Esophagus squamous epithelium (tissue), 5 donors: ENCODE results near the gene PDE6B. TPM values are rescaled to one million over a fixed set of nuclear protein-coding genes. Genes with fewer than 3 reads are reported as not detected.

Source experiments
- DNase-seq: peaks from one replicate; lab custom pipeline; 2025; lab: John Stamatoyannopoulos, UW
- H3K27ac ChIP-seq, 4 donors: fragments of 200-600 bp; sonication (generic); one replicate each; pipeline ENCODE4 v1.5.1; 2016 to 2019; ENCODE audit warnings: mild to moderate bottlenecking in 1 of 4
- H3K27me3 ChIP-seq, 4 donors: fragments of 200-600 bp; sonication (generic); 1 replicate in 3 of 4; 2 replicates in 1 of 4; pipeline versions ENCODE4 v1.5.1 to v1.6.0; 2017 to 2021; ENCODE audit warnings: antibody characterized with exemption in 1 of 4
- H3K36me3 ChIP-seq, 3 donors: fragments of 200-600 bp; sonication (generic); one replicate each; pipeline ENCODE4 v1.5.1; 2016 to 2019
- H3K4me1 ChIP-seq, 3 donors: fragments of 200-600 bp; sonication (generic); one replicate each; pipeline ENCODE4 v1.5.1; 2017 to 2019
- H3K4me3 ChIP-seq, 4 donors: fragments of 200-600 bp; sonication (generic); 1 replicate in 3 of 4; 2 replicates in 1 of 4; pipeline ENCODE4 v1.5.1; 2016 to 2019; ENCODE audit warnings: mild to moderate bottlenecking in 2 of 4, moderate library complexity in 1 of 4
- H3K9me3 ChIP-seq, 3 donors: fragments of 200-600 bp; sonication (generic); one replicate each; pipeline ENCODE4 v1.5.1; 2016 to 2019
- POLR2A ChIP-seq, 4 donors: fragments of 450-650 bp; IDR thresholded peaks; one replicate each; pipeline ENCODE4 v1.6.1; 2017; ENCODE audit warnings: antibody characterized with exemption in 4 of 4, mild to moderate bottlenecking in 4 of 4, moderate library complexity in 3 of 4
- WGBS, 2 donors: methylation state at CpG; one replicate each; pipeline ENCODE4 v1.1.5; 2018; 5-methylcytosine and 5-hydroxymethylcytosine counted together
- intact Hi-C: fragments of 100-400 bp; cut with DNase I; formaldehyde crosslinking; loops from one replicate; pipeline ENCODE4 v1.15.0; 2022
- total RNA-seq, 4 donors: library from RNA; depleted of rRNA; stranded (reverse); fragments of >200 nt; gene quantifications; one replicate each; pipeline ENCODE4 v1.1.0, GENCODE V29; 2016
- TF ChIP-seq, protein P1 (sequence below), 6 experiments: fragments of 450-650 bp in 4 of 6; fragments of 200-600 bp in 2 of 6; sonication (generic) in 2 of 6; IDR thresholded peaks; one replicate each; pipeline ENCODE4 v1.5.1; 2016 to 2019; ENCODE audit warnings: antibody characterized with exemption in 6 of 6, mild to moderate bottlenecking in 4 of 6, moderate library complexity in 4 of 6
- donor health status: DM: yes; HTN: yes; CAD: no.

PDE6B gene
- total RNA-seq, 4 donors from 2014 or later: 0.19 to 4.4 (median 1.7) TPM

DNA sequence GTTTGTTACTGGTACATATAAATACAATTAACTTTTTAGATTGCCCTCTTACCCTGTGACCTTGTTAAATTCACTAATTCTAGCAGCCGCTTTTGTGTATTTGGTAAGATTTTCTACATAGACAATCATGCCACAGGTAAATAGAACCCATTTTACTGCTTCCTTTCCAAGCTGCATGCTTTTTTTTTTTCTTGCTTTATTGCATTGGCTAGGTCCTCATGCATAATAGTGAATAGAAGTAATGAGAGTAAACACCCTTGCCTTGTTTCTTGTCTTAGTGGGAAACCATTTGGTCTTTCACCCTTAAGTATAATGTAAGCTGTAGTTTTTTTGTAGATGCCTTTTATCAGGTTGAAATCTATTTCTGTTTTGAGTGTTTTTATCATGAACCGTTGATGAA lies 41.6 kb upstream of the PDE6B start:
- TF ChIP-seq, protein P1, sequence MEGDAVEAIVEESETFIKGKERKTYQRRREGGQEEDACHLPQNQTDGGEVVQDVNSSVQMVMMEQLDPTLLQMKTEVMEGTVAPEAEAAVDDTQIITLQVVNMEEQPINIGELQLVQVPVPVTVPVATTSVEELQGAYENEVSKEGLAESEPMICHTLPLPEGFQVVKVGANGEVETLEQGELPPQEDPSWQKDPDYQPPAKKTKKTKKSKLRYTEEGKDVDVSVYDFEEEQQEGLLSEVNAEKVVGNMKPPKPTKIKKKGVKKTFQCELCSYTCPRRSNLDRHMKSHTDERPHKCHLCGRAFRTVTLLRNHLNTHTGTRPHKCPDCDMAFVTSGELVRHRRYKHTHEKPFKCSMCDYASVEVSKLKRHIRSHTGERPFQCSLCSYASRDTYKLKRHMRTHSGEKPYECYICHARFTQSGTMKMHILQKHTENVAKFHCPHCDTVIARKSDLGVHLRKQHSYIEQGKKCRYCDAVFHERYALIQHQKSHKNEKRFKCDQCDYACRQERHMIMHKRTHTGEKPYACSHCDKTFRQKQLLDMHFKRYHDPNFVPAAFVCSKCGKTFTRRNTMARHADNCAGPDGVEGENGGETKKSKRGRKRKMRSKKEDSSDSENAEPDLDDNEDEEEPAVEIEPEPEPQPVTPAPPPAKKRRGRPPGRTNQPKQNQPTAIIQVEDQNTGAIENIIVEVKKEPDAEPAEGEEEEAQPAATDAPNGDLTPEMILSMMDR (IDR thresholded peaks at IDR 0.05): no peak
- no peak for TF ChIP-seq POLR2A (IDR thresholded peaks at IDR 0.05)
- Histone ChIP-seq H3K9me3 (peaks cover 0 to 16% (median 3%) of the 10 kb centered on the region in 3 donors), H3K27ac (no peak overlapping the region), H3K27me3 (peaks cover 0 to 56% (median 2%) of the 10 kb centered on the region in 4 donors), H3K4me3 (no peak overlapping the region), H3K36me3 (no peaks in the 10 kb centered on the region), H3K4me1 (no peaks in the 10 kb centered on the region)
- intact Hi-C loops: no loop called here
- 79 to 93% methylated on average over 2 of the region's 2 CpGs for WGBS, 2 donors
- DNase-seq: no peak

DNA sequence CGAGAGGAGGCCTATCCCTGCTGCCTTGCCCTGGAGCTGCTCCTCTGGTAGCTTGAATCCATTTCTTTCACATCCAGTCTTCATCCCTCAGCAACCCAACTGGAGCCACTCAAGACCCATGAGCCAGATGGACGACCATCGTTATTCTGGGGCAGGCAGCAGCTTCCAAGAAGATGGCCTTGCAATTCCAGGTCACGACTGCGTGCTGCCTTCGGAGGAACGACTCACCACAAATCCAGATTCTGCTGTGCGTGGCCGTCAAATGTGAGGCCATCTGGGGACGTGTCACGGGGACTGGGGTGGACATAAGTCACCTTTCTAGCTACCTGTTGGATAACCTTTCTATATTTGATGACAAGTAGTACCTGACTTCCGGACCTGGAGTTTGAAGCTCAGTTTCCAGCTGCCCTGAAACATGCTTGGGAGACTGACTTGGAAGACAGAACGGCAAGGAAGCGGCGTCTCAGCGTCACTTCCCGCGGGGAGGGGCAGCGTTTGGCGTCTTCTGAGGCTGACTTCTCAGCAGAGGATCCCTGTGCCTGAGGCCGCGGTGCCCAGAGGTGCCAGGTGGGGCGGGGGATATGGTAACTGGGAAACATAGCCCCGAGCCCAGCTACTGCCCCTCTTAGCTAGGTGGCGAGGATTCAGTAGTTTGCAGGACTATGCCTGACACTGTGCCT lies 37.6 kb upstream of the PDE6B start:
- DNase-seq: no peak
- no peak for TF ChIP-seq POLR2A (IDR thresholded peaks at IDR 0.05)
- TF ChIP-seq, protein P1 (IDR thresholded peaks at IDR 0.05): no peak
- WGBS, 2 donors: 82 to 88% methylated on average over 12 to 16 of the region's 25 CpGs
- Histone ChIP-seq H3K27ac (no peak overlapping the region), H3K9me3 (peaks cover 0 to 15% (median 3%) of the 10 kb centered on the region in 3 donors), H3K27me3 (peaks cover 0 to 29% (median 0%) of the 10 kb centered on the region in 4 donors), H3K36me3 (no peaks in the 10 kb centered on the region), H3K4me1 (no peaks in the 10 kb centered on the region), H3K4me3 (no peak overlapping the region)
- intact Hi-C loops: no loop called here

DNA sequence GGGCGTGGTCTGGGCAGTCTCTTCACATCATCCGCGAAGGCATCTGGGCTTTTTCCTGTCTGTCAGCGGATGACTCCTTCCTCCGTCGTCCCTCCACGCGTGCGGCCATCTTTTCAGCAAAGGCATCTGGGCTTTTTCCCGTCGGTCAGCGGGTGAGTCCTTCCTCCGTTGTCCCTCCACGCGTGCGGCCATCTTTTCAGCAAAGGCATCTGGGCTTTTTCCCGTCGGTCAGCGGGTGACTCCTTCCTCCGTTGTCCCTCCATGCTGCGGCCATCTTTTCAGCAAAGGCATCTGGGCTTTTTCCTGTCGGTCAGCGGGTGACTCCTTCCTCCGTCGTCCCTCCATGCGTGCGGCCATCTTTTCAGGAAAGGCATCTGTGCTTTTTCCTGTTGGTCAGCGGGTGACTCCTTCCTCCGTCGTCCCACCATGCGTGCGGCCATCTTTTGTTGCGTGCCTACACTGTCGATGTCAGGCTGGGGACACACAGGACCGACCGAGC lies 37.0 kb upstream of the PDE6B start:
- no peak for DNase-seq
- Histone ChIP-seq H3K9me3 (peaks cover 0 to 9% (median 3%) of the 10 kb centered on the region in 3 donors), H3K36me3 (no peaks in the 10 kb centered on the region), H3K4me3 (no peak overlapping the region), H3K27ac (no peak overlapping the region), H3K4me1 (no peaks in the 10 kb centered on the region), H3K27me3 (peaks cover 0 to 25% (median 0%) of the 10 kb centered on the region in 4 donors)
- TF ChIP-seq POLR2A (IDR thresholded peaks at IDR 0.05): no peak
- TF ChIP-seq, protein P1 (IDR thresholded peaks at IDR 0.05): no peak
- intact Hi-C loops: no loop called here
- 74 to 86% methylated on average over 33 to 36 of the region's 36 CpGs for WGBS, 2 donors

DNA sequence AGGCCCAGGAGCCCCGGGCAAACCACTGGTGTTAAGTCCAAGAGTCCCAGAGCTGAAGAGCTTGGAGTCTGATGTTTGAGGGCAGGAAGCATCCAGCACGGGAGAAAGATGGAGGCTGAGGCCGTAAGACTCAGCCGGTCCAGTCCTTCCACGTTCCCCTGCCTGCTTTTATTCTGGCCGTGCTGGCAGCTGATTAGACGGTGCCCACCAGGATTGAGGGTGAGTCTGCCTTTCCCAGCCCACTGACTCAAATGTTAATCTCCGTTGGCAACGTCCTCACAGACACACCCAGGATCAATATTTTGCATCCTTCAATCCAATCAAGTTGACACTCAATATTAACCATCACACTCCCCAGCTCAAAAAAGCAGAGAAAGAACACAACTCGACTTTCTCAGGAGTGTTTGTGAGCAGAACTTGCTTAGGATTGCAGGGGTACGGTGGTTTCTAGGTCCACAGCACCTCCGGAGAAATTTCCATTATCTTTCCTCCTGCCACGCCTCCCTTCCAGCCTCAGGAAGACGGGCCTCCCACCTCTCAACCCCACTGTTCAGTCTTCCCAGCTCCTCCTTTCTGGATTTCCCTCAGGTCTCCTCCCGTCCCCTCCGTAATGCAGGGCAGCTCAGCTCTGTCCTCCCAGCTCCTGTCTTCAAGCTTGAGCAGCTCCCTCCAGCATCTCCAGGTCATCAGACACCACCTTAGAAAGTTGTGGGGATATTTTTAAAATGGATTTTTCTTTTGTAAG lies 36.0 kb upstream of the PDE6B start:
- 75 to 80% methylated on average over 13 to 15 of the region's 16 CpGs for WGBS, 2 donors
- H3K4me3 ChIP-seq: no peak overlapping the region
- peaks cover 0 to 2% (median 0%) of the 10 kb centered on the region in 3 donors for H3K9me3 ChIP-seq
- no peak for DNase-seq
- H3K36me3 ChIP-seq: no peaks in the 10 kb centered on the region
- no peak for TF ChIP-seq POLR2A (IDR thresholded peaks at IDR 0.05)
- TF ChIP-seq, protein P1 (IDR thresholded peaks at IDR 0.05): no peak
- no peaks in the 10 kb centered on the region for H3K4me1 ChIP-seq
- no peak overlapping the region for H3K27ac ChIP-seq
- H3K27me3 ChIP-seq: peaks cover 0 to 28% (median 0%) of the 10 kb centered on the region in 4 donors
- intact Hi-C loops: no loop called here
